ENCODE results near the gene SLC9A5. TPM values are rescaled to one million over a fixed set of nuclear protein-coding genes. Genes with fewer than 3 reads are reported as not detected.

SLC9A5 gene
- total and polyA plus RNA-seq, 2 donors (not counting 3 experiments of a cell fraction or from before 2014, with no cell fraction given), result 2.7 to 2.8 TPM

DNA sequence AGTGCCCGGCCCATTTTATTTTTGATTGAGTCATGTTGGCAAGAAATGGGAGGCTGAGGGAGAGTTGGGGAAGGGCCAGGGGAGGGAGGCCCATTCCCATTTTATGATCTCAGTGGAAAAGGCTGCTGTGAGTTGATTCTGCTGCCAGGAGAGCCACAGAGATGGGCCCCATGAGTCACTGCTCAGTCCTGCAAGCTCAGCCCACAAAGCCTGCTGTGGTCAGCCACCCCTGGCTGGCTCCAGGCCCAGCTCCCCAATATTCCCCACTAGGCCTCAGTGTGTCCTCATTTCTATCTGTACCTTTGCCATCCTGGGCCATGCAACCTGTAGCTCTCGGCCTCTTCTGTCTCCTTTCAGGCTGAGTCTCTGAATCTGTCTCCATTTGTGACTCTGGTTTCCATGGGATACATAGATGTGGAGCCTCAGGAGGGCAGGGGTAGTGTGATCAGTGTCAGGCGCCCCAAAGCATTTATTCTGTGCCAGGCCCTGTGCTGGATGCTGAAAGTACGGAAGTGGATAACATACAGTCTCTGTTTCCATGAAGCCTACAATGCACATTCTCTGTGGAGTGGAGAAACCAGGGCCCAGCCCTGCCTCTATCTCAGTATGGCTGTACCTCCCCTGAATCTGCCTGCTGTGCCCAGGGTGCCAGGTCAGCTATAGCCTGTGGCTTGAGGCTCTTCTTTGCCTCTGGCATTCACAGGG, 28.7 kb downstream of the SLC9A5 start:
- H4K20me1 ChIP-seq (replicated peaks; ENCODE audit: control insufficient read depth, extremely low read depth, insufficient read depth, low read length), result no peaks in the 10 kb centered on the region
- no peak overlapping the region for H2AFZ ChIP-seq (ENCODE audit: low read depth, low read length)
- peaks cover 0 to 3% of the 10 kb centered on the region in 2 experiments for H3K36me3 ChIP-seq (ENCODE audit: control insufficient read depth in 2 of 2, extremely low read depth in 1 of 2, insufficient read depth in 2 of 2, low read length in 2 of 2)
- CTCF ChIA-PET, result interaction anchor here (0.7 to 3.5 kb wide), 14 partner anchors 8 to 154 kb away, joined by 3 to 35 read pairs (median 4); partner anchors contain the start of genes FHOD1, HSD11B2, KCTD19 and LRRC36
- no peaks in the 10 kb centered on the region for H3K9me3 ChIP-seq (replicated peaks; ENCODE audit: control insufficient read depth, insufficient read depth, low read length)
- H3K4me2 ChIP-seq (ENCODE audit: insufficient read depth, low read length), result peak overlapping the region; percentile 59
- intact Hi-C loops (cut with micrococcal nuclease), result loop anchor here (1.0 to 5.0 kb wide), 3 partner anchors 9 to 190 kb away; no protein-coding TSS in a partner anchor
- no peak overlapping the region for H3K4me3 ChIP-seq (replicated peaks in 1 of 3; ENCODE audit: insufficient read depth in 1 of 3, low read depth in 1 of 3, low read length in 3 of 3)
- no peaks in the 10 kb centered on the region for H3K27me3 ChIP-seq (ENCODE audit: control insufficient read depth in 2 of 2, insufficient read depth in 2 of 2, low read length in 2 of 2)
- peak overlapping the region; percentile 78 for H3K27ac ChIP-seq (ENCODE audit: insufficient read depth, low read depth, low read length)
- no TSS peak for BruUV-seq (replicated peaks)
- FAIRE-seq (no peak), DNase-seq (ENCODE audit: low read depth, low spot score) (peak; percentile 87)
- H3K79me2 ChIP-seq (ENCODE audit: control insufficient read depth, insufficient read depth, low read length), result peaks cover 9% of the 10 kb centered on the region
- TF ChIP-seq GATA2 (IDR thresholded peaks at IDR 0.05; ENCODE audit: insufficient read depth, insufficient read length, low read depth, low read length) (no peak), POLR2AphosphoS5 (IDR thresholded peaks at IDR 0.05; ENCODE audit: insufficient read depth, low read depth, low read length) (peak; percentile 55), JUN (IDR thresholded peaks at IDR 0.05; ENCODE audit: borderline replicate concordance, insufficient read depth, insufficient read length, low read depth) (peak; percentile 51), FOS (IDR thresholded peaks at IDR 0.05; ENCODE audit: borderline replicate concordance, insufficient read depth, low read length) (peak; percentile 93)
- TF ChIP-seq, protein P1, sequence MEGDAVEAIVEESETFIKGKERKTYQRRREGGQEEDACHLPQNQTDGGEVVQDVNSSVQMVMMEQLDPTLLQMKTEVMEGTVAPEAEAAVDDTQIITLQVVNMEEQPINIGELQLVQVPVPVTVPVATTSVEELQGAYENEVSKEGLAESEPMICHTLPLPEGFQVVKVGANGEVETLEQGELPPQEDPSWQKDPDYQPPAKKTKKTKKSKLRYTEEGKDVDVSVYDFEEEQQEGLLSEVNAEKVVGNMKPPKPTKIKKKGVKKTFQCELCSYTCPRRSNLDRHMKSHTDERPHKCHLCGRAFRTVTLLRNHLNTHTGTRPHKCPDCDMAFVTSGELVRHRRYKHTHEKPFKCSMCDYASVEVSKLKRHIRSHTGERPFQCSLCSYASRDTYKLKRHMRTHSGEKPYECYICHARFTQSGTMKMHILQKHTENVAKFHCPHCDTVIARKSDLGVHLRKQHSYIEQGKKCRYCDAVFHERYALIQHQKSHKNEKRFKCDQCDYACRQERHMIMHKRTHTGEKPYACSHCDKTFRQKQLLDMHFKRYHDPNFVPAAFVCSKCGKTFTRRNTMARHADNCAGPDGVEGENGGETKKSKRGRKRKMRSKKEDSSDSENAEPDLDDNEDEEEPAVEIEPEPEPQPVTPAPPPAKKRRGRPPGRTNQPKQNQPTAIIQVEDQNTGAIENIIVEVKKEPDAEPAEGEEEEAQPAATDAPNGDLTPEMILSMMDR (IDR thresholded peaks at IDR 0.05; ENCODE audit: extremely low read depth in 1 of 2, insufficient read depth in 1 of 2, low read depth in 1 of 2, low read length in 2 of 2), result no peak
- H3K4me1 ChIP-seq (ENCODE audit: control insufficient read depth, extremely low read depth, insufficient read depth, low read length), result peaks cover 21% of the 10 kb centered on the region
- dilution Hi-C loops (cut with MboI; ENCODE audit: extremely low pct_ligation_motif_present, low sequenced_read_pairs), result no loop called here
- peak overlapping the region; percentile 25 for H3K9ac ChIP-seq (replicated peaks; ENCODE audit: extremely low read depth, insufficient read depth, low read length)
- no peaks in the 10 kb centered on the region for H3K9me1 ChIP-seq (replicated peaks; ENCODE audit: control insufficient read depth, extremely low read depth, insufficient read depth, low read length)
- POLR2A ChIA-PET, result interaction anchor here (0.6 to 1.3 kb wide), 5 partner anchors 17 to 874 kb away, joined by 3 to 5 read pairs (median 3); partner anchors contain the start of genes FHOD1 and TMEM208

All from endothelial cell of umbilical vein (primary cell).